Left lung (tissue), 10 donors: Measurements from ENCODE around the gene HDAC4. TPM values are rescaled to one million over a fixed set of nuclear protein-coding genes. Genes with fewer than 3 reads are reported as not detected.

Experiments used
- ATAC-seq: fragments of 200-7000 bp; cut with Tn5 transposase; one replicate; pipeline ENCODE4 v1.9.1; 2020; ENCODE audit warnings: moderate library complexity
- DNase-seq, 4 donors: peaks; one replicate each; pipeline ENCODE4 v3.0.0-alpha.2; 2013 to 2020
- H3K27ac ChIP-seq, 2 donors: fragments of 200-600 bp; sonication (generic) in 1 of 2; one replicate each; pipeline versions ENCODE4 v1.5.0 to v1.8.0; 2020 to 2021
- H3K27me3 ChIP-seq, 2 donors: fragments of 200-600 bp; sonication (generic) in 1 of 2; one replicate each; pipeline versions ENCODE4 v1.5.0 to v1.8.0; 2020 to 2021
- H3K36me3 ChIP-seq, 2 donors: fragments of 200-600 bp; sonication (generic) in 1 of 2; one replicate each; pipeline versions ENCODE4 v1.5.0 to v1.8.0; 2020 to 2021
- H3K4me1 ChIP-seq, 2 donors: fragments of 200-600 bp; one replicate each; pipeline ENCODE4 v1.8.0; 2021
- H3K4me3 ChIP-seq, 2 donors: fragments of 200-600 bp; sonication (generic) in 1 of 2; one replicate each; pipeline versions ENCODE4 v1.5.0 to v1.8.0; 2020 to 2021; ENCODE audit warnings: mild to moderate bottlenecking in 1 of 2
- H3K9me3 ChIP-seq, 2 donors: fragments of 200-600 bp; sonication (generic) in 1 of 2; one replicate each; pipeline versions ENCODE4 v1.5.0 to v1.8.0; 2020 to 2021
- CTCF ChIP-seq, 2 donors: fragments of 200-600 bp; sonication (generic) in 1 of 2; IDR thresholded peaks; one replicate each; pipeline versions ENCODE4 v1.5.0 to v1.8.0; 2021; ENCODE audit warnings: antibody characterized with exemption in 2 of 2
- intact Hi-C, 2 donors: fragments of 100-400 bp; cut with DNase I; formaldehyde crosslinking; loops; one replicate each; pipeline versions ENCODE4 v1.11.2 to v1.14.2; 2022
- microRNA-seq, 2 donors: library from miRNA; unstranded; fragments of <30 nt; microRNA quantifications; one replicate each; pipeline ENCODE4, GENCODE V29; 2019
- polyA plus RNA-seq, 6 donors: library from polyadenylated mRNA; unstranded; fragments of 120-200 nt; gene quantifications; one replicate each; pipeline ENCODE4 v1.2.1, GENCODE V29; 2013; ENCODE audit not compliant: insufficient read length in 6 of 6
- total RNA-seq, 2 donors: library from RNA; stranded (reverse); fragmentation: NEBNext Ultra II Directional; extraction: Animal tissue kit (Norgen Biotek cat#: 25700); gene quantifications; one replicate each; pipeline ENCODE4 v1.2.1, GENCODE V29; 2021
- donor health status: DM: no; HTN: yes; CAD: no.
- donor health status: DM: no; HTN: no; CAD: no.

HDAC4 gene
- total and polyA plus RNA-seq, 8 donors, result 9.9 to 36.8 (median 12.8) TPM

- no peak overlapping the region for H3K27ac ChIP-seq
- no peak for TF ChIP-seq CTCF (IDR thresholded peaks at IDR 0.05)
- no peak for ATAC-seq
Observed at GRCh38 chr2:238999291-238999741, 401.5 kb downstream of the HDAC4 start.

GRCh38 chr2:238998801-238999200 lies 402.0 kb downstream of the HDAC4 start:
- DNase-seq, result no peak
- H3K9me3 ChIP-seq, result peaks cover 0 to 15% of the 10 kb centered on the region in 2 donors
- intact Hi-C loops, result no loop called here
- no peak overlapping the region for H3K27ac ChIP-seq
- H3K27me3 ChIP-seq, result peaks cover 0 to 29% of the 10 kb centered on the region in 2 donors
- no peak for TF ChIP-seq CTCF (IDR thresholded peaks at IDR 0.05)
- H3K36me3 ChIP-seq, result no peaks in the 10 kb centered on the region
- H3K4me3 ChIP-seq, result no peak overlapping the region
- H3K4me1 ChIP-seq, result no peaks in the 10 kb centered on the region
- ATAC-seq, result no peak

More at GRCh38 chr2:238999291-238999741, 401.5 kb downstream of the HDAC4 start:
- Histone ChIP-seq H3K36me3 (no peaks in the 10 kb centered on the region), H3K9me3 (peaks cover 0 to 13% of the 10 kb centered on the region in 2 donors), H3K4me3 (no peak overlapping the region), H3K4me1 (no peaks in the 10 kb centered on the region), H3K27me3 (peaks cover 0 to 34% of the 10 kb centered on the region in 2 donors)
- DNase-seq, result no peak
- intact Hi-C loops, result no loop called here

Small RNA genes within 50 kb of the gene (microRNA-seq; reads per million reads assigned to microRNA genes)
- gene MIR2467 (0 reads per million in 2 donors), gene MIR4269 (0 to 0.17 reads per million in 2 donors), gene MIR4440 (0 reads per million in 2 donors), gene MIR4441 (0 reads per million in 2 donors)
